IMR-90 (cell line): ENCODE measurements around the gene B3GALT6. TPM values are rescaled to one million over a fixed set of nuclear protein-coding genes. Genes with fewer than 3 reads are reported as not detected.

Experiments used
- ATAC-seq: fragments of 200-7000 bp; cut with Tn5 transposase; 2 replicates; pipeline ENCODE4 v1.9.1; 2020; ENCODE audit warnings: low read depth, mild to moderate bottlenecking, moderate library complexity
- BruUV-seq: library from RNA; stranded (reverse); fragments of 400-500 nt; replicated peaks from 2 replicates; lab custom pipeline; 2021; lab: Mats Ljungman, UMichigan
- CTCF ChIA-PET: fragments of 300-600 bp; formaldehyde crosslinking; extraction: SDS; loops from one replicate; lab custom pipeline; 2021; ENCODE audit warnings: antibody characterized with exemption; lab: Yijun Ruan, JAX
- POLR2A ChIA-PET: fragments of 300-600 bp; sonication (Branson Sonifier 250); formaldehyde crosslinking; loops from one replicate; lab custom pipeline; 2022; ENCODE audit warnings: antibody characterized with exemption; ENCODE audit not compliant: unreplicated experiment; lab: Charles Lee
- DNase-seq: peaks from one replicate; pipeline ENCODE4 v3.0.0; 2013
- H2AFZ ChIP-seq: replicated peaks from 2 replicates; pipeline ENCODE3; 2013; ENCODE audit warnings: low read length, mild to moderate bottlenecking; ENCODE audit not compliant: poor library complexity
- H2AK5ac ChIP-seq: 2 replicates; pipeline ENCODE4 v1.6.1; 2013; ENCODE audit warnings: low read depth, low read length, inconsistent platforms
- H2AK9ac ChIP-seq: replicated peaks from 2 replicates; pipeline ENCODE3; 2013; ENCODE audit warnings: mild to moderate bottlenecking, low read depth, low read length, moderate library complexity; ENCODE audit not compliant: poor library complexity
- H2BK120ac ChIP-seq: 2 replicates; pipeline ENCODE4 v1.6.1; 2013; ENCODE audit warnings: low read depth, low read length, inconsistent platforms
- H2BK15ac ChIP-seq: 3 replicates; pipeline ENCODE4 v1.6.1; 2013; ENCODE audit warnings: low read depth, low read length, inconsistent platforms
- H2BK20ac ChIP-seq: 2 replicates; pipeline ENCODE4 v1.6.1; 2013; ENCODE audit warnings: low read depth, mild to moderate bottlenecking, inconsistent platforms, low read length, moderate library complexity
- H2BK5ac ChIP-seq: 2 replicates; pipeline ENCODE4 v1.6.1; 2013; ENCODE audit warnings: mild to moderate bottlenecking, low read depth, low read length, inconsistent platforms; ENCODE audit not compliant: poor library complexity, severe bottlenecking
- H3K14ac ChIP-seq: replicated peaks from 2 replicates; pipeline ENCODE4 v1.6.1; 2013; ENCODE audit warnings: low read depth, low read length, inconsistent platforms
- H3K18ac ChIP-seq: 2 replicates; pipeline ENCODE4 v1.6.1; 2013; ENCODE audit warnings: low read depth, low read length, control low read depth
- H3K23ac ChIP-seq: 2 replicates; pipeline ENCODE4 v1.6.1; 2013; ENCODE audit warnings: low read depth, low read length, inconsistent platforms
- H3K27ac ChIP-seq: 2 replicates; pipeline ENCODE4 v1.5.1; 2013; ENCODE audit warnings: mild to moderate bottlenecking, control low read depth, low read length; ENCODE audit not compliant: insufficient read depth
- H3K27me3 ChIP-seq: 2 replicates; pipeline ENCODE4 v1.6.1; 2013; ENCODE audit warnings: low read length; ENCODE audit not compliant: control insufficient read depth, insufficient read depth
- H3K36me3 ChIP-seq: 2 replicates; pipeline ENCODE4 v1.6.1; 2013; ENCODE audit warnings: low read length, mixed read lengths; ENCODE audit not compliant: control insufficient read depth, insufficient read depth
- H3K4ac ChIP-seq: 2 replicates; pipeline ENCODE4 v1.6.1; 2013; ENCODE audit warnings: low read depth, low read length, inconsistent platforms
- H3K4me1 ChIP-seq: 2 replicates; pipeline ENCODE4 v1.6.1; 2013; ENCODE audit warnings: low read length, mixed read lengths; ENCODE audit not compliant: control insufficient read depth, insufficient read depth
- H3K4me2 ChIP-seq: 2 replicates; pipeline ENCODE4 v1.6.1; 2013; ENCODE audit warnings: low read depth, mild to moderate bottlenecking, control low read depth, low read length, moderate library complexity
- H3K4me3 ChIP-seq: 2 replicates; pipeline ENCODE4 v1.5.1; 2013; ENCODE audit warnings: low read depth, mild to moderate bottlenecking, control low read depth, low read length, moderate library complexity; ENCODE audit not compliant: insufficient read depth
- H3K56ac ChIP-seq: 2 replicates; pipeline ENCODE4 v1.6.1; 2013; ENCODE audit warnings: low read length, inconsistent platforms; ENCODE audit not compliant: insufficient read depth; ENCODE audit errors: extremely low read depth
- H3K79me1 ChIP-seq, 2 experiments: 2 replicates each; pipeline ENCODE4 v1.6.1; 2013; ENCODE audit warnings: low read length in 2 of 2, inconsistent platforms in 1 of 2, low read depth in 1 of 2
- H3K9ac ChIP-seq: 2 replicates; pipeline ENCODE4 v1.6.1; 2013; ENCODE audit warnings: low read depth, low read length, control low read depth
- H3K9me1 ChIP-seq: 2 replicates; pipeline ENCODE4 v1.6.1; 2013; ENCODE audit warnings: low read length, inconsistent platforms; ENCODE audit not compliant: insufficient read depth
- H3K9me3 ChIP-seq: 2 replicates; pipeline ENCODE4 v1.6.1; 2013; ENCODE audit warnings: low read length; ENCODE audit not compliant: control insufficient read depth, insufficient read depth
- H4K20me1 ChIP-seq: 2 replicates; pipeline ENCODE4 v1.6.1; 2013; ENCODE audit warnings: low read length, inconsistent platforms; ENCODE audit not compliant: insufficient read depth
- H4K5ac ChIP-seq: 2 replicates; pipeline ENCODE4 v1.6.1; 2013; ENCODE audit warnings: mild to moderate bottlenecking, low read depth, low read length, control low read depth
- H4K8ac ChIP-seq, 2 experiments: 2 replicates each; pipeline ENCODE4 v1.6.1; 2013; ENCODE audit warnings: low read depth in 2 of 2, low read length in 2 of 2, control low read depth in 1 of 2, inconsistent platforms in 1 of 2
- H4K91ac ChIP-seq: 2 replicates; pipeline ENCODE4 v1.6.1; 2013; ENCODE audit warnings: low read depth, low read length, inconsistent platforms; ENCODE audit not compliant: insufficient read depth
- BHLHE40 ChIP-seq: fragments of 150-350 bp; IDR thresholded peaks from 2 replicates; pipeline ENCODE4 v1.6.1; 2016; ENCODE audit warnings: mild to moderate bottlenecking, low read depth, low read length
- CEBPB ChIP-seq: IDR thresholded peaks from 2 replicates; pipeline ENCODE4 v1.6.1; 2012; ENCODE audit warnings: low read depth, low read length, improper control_type of control experiment
- CTCF ChIP-seq: conservative IDR thresholded peaks from 2 replicates; pipeline ENCODE4 v1.5.1; 2012; ENCODE audit warnings: mild to moderate bottlenecking, low read depth, low read length, improper control_type of control experiment
- MAZ ChIP-seq: IDR thresholded peaks from 2 replicates; pipeline ENCODE4 v1.6.1; 2012; ENCODE audit warnings: low read depth, mild to moderate bottlenecking, low read length, improper control_type of control experiment, moderate library complexity, borderline replicate concordance
- MXI1 ChIP-seq: IDR thresholded peaks from 2 replicates; pipeline ENCODE4 v1.6.1; 2012; ENCODE audit warnings: low read depth, mild to moderate bottlenecking, low read length, moderate library complexity, borderline replicate concordance
- NFE2L2 ChIP-seq: fragments of 150-350 bp; IDR thresholded peaks from 2 replicates; pipeline ENCODE4 v1.6.1; 2016; ENCODE audit warnings: low read depth, mild to moderate bottlenecking, low read length
- RAD21 ChIP-seq: IDR thresholded peaks from 2 replicates; pipeline ENCODE4 v1.6.1; 2012; ENCODE audit warnings: low read length, improper control_type of control experiment
- USF2 ChIP-seq: fragments of 150-350 bp; IDR thresholded peaks from 2 replicates; pipeline ENCODE4 v1.6.1; 2017; ENCODE audit warnings: mild to moderate bottlenecking, antibody characterized with exemption, low read length, low read depth
- WGBS, 2 experiments: methylation state at CpG; one replicate each; pipeline versions ENCODE4 v1.1.5 to v1.1.7; 2013; ENCODE audit warnings: missing lambda C conversion rate in 2 of 2; ENCODE audit not compliant: insufficient read length in 1 of 2; ENCODE audit errors: extremely low coverage in 2 of 2; 5-methylcytosine and 5-hydroxymethylcytosine counted together
- dilution Hi-C: fragments of 300-500 bp; cut with HindIII; formaldehyde crosslinking; loops from one replicate; pipeline ENCODE4 v1.14.3; 2018; ENCODE audit warnings: low sequenced_read_pairs; ENCODE audit not compliant: unreplicated experiment
- in situ Hi-C: fragments of 300-500 bp; cut with MboI; formaldehyde crosslinking; loops from 3 replicates; pipeline ENCODE4 v1.14.3; 2019; ENCODE audit warnings: low sequenced_read_pairs, inconsistent platforms, mixed read lengths
- intact Hi-C: fragments of 100-400 bp; cut with micrococcal nuclease; formaldehyde crosslinking; loops from 2 replicates; pipeline ENCODE4 v1.10.0; 2022
- polyA plus RNA-seq, 3 experiments: library from polyadenylated mRNA; depleted of rRNA; stranded (reverse); fragments of >200 nt; gene quantifications; 2 replicates each; pipeline ENCODE4 v1.2.3, GENCODE V29; 2012; ENCODE audit warnings: low replicate concordance in 1 of 3
- total RNA-seq: library from RNA; depleted of rRNA; stranded (reverse); fragments of >200 nt; gene quantifications from 2 replicates; pipeline ENCODE4 v1.2.3, GENCODE V29; 2012
- TF ChIP-seq, protein P1 (sequence below): fragments of 150-350 bp; IDR thresholded peaks from 2 replicates; pipeline ENCODE4 v1.6.1; 2016; ENCODE audit warnings: low read depth, mild to moderate bottlenecking, low read length, moderate library complexity, borderline replicate concordance

B3GALT6 gene
- total and polyA plus RNA-seq, 2 of the 4 experiments (the other 2 are of a cell fraction): 12.2 to 23.0 TPM

GRCh38 chr1:1196431-1197187, 35.4 kb upstream of the B3GALT6 start:
- no peak overlapping the region for H2BK5ac ChIP-seq
- CTCF ChIA-PET: no interaction called here
- H4K91ac ChIP-seq: no peak overlapping the region
- BruUV-seq: no TSS peak
- no peak overlapping the region for H2AK9ac ChIP-seq
- no peak overlapping the region for H2BK20ac ChIP-seq
- no peaks in the 10 kb centered on the region for H3K79me1 ChIP-seq
- H3K23ac ChIP-seq: no peak overlapping the region
- ATAC-seq (no peak), DNase-seq (no peak)
- dilution Hi-C loops (no loop called here), in situ Hi-C loops (no loop called here), intact Hi-C loops (no loop called here)
- peak overlapping the region; percentile 2 for H2AFZ ChIP-seq
- H2AK5ac ChIP-seq: no peak overlapping the region
- no peaks in the 10 kb centered on the region for H4K20me1 ChIP-seq
- H3K56ac ChIP-seq: no peak overlapping the region
- no peak overlapping the region for H3K4me2 ChIP-seq
- no peak overlapping the region for H4K8ac ChIP-seq
- POLR2A ChIA-PET: no interaction called here
- WGBS, 2 experiments: 73% methylated on average over 6 of the region's 13 CpGs; no CpG with 5 or more reads in 1 of the 2 experiments
- peaks cover 11% of the 10 kb centered on the region for H3K9me3 ChIP-seq
- H3K27ac ChIP-seq: no peak overlapping the region
- no peak overlapping the region for H3K18ac ChIP-seq
- no peaks in the 10 kb centered on the region; the same call in 1 of the 2 replicates for H3K27me3 ChIP-seq
- no peak overlapping the region for H3K9ac ChIP-seq
- H2BK120ac ChIP-seq: no peak overlapping the region
- TF ChIP-seq CEBPB: no peak
- no peak for TF ChIP-seq CTCF
- TF ChIP-seq, protein P1, sequence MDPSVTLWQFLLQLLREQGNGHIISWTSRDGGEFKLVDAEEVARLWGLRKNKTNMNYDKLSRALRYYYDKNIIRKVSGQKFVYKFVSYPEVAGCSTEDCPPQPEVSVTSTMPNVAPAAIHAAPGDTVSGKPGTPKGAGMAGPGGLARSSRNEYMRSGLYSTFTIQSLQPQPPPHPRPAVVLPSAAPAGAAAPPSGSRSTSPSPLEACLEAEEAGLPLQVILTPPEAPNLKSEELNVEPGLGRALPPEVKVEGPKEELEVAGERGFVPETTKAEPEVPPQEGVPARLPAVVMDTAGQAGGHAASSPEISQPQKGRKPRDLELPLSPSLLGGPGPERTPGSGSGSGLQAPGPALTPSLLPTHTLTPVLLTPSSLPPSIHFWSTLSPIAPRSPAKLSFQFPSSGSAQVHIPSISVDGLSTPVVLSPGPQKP: no peak
- TF ChIP-seq USF2: no peak
- no peak for TF ChIP-seq NFE2L2
- TF ChIP-seq MAZ: no peak
- TF ChIP-seq RAD21: no peak
- no peak for TF ChIP-seq BHLHE40
- TF ChIP-seq MXI1: no peak
- H3K14ac ChIP-seq: no peak overlapping the region
- H3K4ac ChIP-seq: no peak overlapping the region
- no peaks in the 10 kb centered on the region for H3K9me1 ChIP-seq
- H3K4me3 ChIP-seq: no peak overlapping the region
- H4K5ac ChIP-seq: no peak overlapping the region
- no peaks in the 10 kb centered on the region for H3K4me1 ChIP-seq
- H2BK15ac ChIP-seq: no peak overlapping the region
- H3K36me3 ChIP-seq: no peaks in the 10 kb centered on the region
